ENCODE results near the gene KRTAP2-3. TPM values are rescaled to one million over a fixed set of nuclear protein-coding genes. Genes with fewer than 3 reads are reported as not detected.
"Not testable (repeated sequence)": the region's sequence is repeated elsewhere in the genome, so short reads cannot be mapped to it uniquely, and the experiment has no call there.

The KRTAP2-3 gene
- total RNA-seq, 1 donor from 2014 or later = not detected

DNA sequence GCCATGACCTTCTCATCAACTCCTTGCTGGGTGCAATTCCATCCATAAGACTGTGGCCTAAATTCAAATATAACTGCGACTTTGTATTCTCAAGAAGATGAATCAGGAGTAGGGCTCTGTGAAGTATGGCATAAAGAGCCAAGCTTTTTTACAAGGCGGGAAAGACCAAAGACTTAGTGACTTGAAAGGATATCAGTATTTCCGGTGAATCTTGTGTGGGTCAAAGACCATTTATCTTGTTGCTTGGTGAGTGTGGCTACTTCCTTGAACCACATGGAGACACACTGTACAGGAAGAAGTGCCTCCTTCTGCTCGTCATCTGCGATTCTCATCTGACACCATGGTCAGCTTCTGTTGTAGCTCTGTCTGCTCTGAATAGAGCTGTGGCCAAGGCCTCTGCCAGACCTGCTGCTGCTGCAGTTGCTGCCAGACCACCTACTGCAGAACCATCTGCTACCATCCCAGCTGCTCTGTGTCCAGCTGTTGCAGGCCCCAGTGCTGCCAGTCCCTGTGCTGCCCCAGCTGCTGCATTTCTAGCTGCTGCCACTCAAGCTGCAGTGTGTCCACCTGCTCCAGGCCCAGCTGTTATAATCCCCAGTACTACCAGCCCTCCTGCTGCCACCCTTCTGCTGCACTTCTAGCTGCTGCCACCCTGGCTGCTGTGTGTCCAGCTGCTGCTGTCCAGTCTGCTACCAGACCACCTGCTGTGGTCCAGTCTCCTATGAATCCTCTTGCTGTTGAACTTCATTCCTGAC is 11.9 kb upstream of the KRTAP2-3 start:
- DNase-seq (ENCODE audit: low spot score) (no peak), ATAC-seq (no peak)
- intact Hi-C loops (cut with DNase I) = no loop called here

DNA sequence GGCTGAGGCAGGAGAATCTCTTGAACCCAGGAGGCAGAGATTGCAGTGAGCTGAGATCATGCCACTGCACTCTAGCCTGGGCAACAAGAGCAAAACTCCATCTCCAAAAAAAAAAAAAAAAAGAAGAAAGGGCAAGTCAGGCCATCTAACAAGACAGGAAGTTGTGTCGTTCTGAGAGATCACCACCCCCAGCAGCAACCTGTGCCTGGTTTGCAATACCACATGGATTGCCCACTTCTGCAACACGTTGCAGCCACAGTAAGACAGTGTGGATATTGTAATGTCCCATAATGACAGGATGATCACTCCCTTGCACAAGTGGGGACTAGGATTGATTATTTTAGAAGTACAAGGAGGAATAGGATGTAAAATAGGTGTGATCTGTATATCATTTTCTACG is 9.1 kb upstream of the KRTAP2-3 start:
- ATAC-seq (no peak), DNase-seq (ENCODE audit: low spot score) (no peak)
- intact Hi-C loops (cut with DNase I) = no loop called here

DNA sequence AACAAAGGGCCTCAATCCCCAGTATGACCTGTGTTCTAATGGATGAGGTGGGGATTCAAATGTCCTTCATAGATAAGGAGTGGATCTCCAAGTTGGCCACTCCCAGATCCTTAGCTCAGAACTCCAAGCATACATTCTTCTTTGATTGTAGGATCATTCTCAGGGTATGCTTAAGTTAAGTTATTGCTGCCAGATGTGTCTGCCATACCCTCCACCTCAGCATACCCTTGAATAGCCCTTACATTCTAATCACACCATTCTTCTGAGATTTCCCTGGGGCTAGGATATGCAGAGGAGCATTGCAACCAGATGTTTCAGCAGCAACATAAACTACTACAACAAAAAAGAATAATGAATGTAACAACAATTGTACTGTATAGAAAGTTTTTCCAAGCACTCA is 7.4 kb upstream of the KRTAP2-3 start:
- intact Hi-C loops (cut with DNase I) = no loop called here
- no peak for ATAC-seq
- DNase-seq (ENCODE audit: low spot score) = no peak

DNA sequence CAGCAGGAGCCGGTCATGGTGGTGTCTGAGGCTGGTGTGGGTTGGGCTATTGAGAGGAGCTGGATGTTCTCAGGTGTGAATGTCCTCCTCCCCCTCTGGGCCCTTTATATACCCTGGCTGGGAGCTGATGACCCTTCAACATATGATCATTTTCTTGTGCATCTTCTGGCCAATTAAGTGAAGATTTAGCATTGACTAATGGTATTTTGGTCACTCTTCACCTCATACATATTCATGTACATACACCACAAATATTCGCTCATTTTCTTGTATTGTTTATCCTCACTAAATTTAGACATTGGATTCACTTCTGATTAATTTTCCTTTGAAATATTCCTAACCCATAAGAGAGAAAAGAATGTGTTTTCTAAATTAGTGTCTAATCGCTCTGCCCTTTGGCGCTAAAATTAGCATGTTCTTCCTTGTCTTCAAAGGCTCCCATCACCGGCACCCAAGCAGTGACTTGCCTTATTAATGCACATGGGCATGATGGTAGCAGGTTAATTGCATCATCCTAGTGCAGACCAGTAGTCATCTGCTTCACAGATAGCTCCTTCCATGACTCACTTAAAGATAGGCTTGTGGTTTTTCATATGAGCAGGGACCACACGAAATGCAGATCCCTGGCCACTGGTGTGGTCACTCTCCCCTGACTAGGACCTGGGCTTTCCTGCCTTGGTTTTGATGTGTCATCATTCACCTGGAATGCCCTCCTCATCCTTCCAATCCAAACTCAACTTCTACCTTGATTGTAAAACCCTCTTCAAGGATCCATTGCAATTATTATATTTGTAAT is 6.1 kb upstream of the KRTAP2-3 start, which contains the start of gene KRTAP2-4:
Gene KRTAP2-4 (minus strand): TSS at position 51 of the 796 bp plus-strand sequence. CDS start 34 bp downstream, at position 17.
- intact Hi-C loops (cut with DNase I) = no loop called here
- no peak for DNase-seq (ENCODE audit: low spot score)
- ATAC-seq = no peak

DNA sequence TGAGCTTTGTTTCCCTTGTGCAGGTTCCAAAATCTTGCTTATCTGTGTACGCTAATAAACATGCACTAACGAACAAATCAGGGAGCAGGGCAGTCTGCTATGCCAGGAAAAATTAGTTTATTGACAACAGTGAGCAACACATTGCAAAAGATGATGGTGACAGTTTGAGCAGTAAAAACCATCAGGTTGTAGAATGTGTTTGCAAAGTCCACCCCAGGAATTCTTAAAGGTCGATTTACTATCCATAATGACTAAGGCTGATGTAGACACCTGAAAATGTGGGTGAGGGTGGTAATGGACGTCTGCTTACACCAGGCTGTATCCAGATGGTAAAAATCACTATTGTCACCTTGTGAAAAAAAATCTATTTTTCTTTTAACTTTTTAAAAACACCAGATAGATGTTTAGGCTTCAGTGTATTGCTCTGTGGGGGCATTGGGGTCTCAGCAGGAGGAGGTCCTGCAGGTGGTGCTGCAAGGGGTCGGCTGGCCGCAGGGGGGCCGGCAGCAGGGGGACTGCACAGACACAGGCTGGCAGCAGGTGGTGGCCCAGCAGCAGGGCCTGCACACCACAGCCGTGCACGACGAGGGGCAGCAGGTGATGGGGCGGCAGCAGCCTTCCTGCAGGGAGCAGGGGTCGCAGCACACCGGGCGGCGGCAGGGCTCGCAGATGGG is 5.2 kb upstream of the KRTAP2-3 start:
- intact Hi-C loops (cut with DNase I); DNase-seq (ENCODE audit: low spot score); ATAC-seq: not testable (repeated sequence)

DNA sequence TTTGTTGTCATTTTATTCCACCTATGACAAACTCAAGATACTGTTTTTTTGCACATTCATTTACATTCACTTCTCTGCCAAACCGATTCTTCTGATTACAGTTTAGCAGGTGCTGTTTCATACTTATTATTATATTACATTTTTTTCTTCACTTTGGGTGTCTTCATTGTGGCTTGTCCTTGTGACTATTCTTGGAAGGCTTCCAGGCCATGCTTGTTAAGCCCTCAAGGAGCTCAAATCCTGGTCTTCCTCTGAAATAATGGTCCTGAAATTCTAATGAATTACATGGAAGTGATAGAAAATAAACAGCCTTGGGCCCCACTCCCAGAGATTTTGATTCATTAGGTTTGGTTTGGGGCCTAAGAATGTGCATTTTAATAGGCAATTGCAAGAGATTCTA is 4.4 kb upstream of the KRTAP2-3 start:
- no peak for ATAC-seq
- DNase-seq (ENCODE audit: low spot score) = no peak
- intact Hi-C loops (cut with DNase I) = no loop called here

DNA sequence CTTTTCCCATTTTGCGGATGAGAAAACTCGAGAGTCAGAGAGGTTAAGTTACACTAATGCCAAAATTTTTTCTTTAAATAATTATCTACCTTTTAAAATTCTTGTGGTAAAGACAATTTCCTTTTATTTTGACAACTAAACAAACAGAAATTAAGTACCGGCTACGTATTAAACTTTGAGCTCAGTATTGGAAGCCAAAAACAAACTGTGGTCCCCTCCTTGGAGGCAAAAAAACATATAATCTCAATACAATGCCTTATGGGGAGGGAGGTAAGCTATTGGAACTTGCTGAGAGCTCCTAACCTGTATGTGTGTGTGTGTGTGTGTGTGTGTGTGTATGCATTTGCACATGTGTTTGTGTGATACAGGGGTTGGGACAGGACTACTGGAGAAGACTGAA is 3.5 kb upstream of the KRTAP2-3 start:
- intact Hi-C loops (cut with DNase I) = no loop called here
- ATAC-seq = no peak
- no peak for DNase-seq (ENCODE audit: low spot score)

DNA sequence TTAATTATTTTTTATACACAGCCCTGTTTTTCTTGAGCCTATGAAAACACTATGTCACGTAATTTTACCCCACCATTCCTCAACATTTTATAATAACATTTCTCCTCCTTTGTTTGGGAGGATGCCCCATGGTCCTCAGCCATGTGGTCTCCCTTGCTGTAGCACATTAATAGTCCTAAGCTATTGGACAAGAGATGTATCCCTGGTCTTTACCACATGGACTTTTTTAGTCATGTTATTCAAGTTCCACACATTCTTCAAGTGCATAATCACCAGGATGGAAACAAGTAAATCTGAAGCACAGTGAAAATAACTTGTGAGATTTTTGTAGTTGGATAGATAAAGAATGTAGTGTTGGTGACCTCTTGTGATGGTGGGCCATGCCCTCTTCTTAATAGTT is 2.0 kb upstream of the KRTAP2-3 start:
- ATAC-seq = peak; percentile 67
- no peak for DNase-seq (ENCODE audit: low spot score)
- intact Hi-C loops (cut with DNase I) = no loop called here

DNA sequence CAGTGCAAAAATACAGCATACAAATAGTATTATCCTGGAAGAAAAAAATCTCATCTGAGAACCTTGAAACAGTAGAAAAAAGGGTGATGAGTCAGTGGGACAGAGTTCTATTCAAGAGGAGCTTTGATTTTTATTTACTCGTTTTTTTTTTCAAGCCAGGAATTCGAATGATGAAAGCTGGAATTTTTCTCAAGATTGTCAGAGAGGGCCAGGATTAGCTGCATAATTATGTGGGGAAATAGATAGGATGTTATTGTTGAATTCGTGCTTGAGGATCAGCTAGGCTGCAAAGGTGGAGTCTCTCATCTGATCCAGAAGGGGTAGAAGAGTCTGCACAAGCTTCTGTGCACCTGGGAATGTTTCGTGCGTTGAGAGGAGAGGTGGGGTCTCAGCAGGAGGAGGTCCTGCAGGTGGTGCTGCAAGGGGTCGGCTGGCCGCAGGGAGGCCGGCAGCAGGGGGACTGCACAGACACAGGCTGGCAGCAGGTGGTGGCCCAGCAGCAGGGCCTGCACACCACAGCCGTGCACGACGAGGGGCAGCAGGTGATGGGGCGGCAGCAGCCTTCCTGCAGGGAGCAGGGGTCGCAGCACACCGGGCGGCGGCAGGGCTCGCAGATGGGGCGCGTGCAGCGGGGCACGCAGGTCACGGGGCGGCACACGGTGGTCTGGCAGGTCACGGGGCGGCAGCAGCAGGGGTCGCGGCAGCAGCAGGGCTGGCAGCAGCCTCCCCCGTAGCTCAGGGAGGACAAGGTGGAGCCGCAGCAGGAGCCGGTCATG is 450 bp downstream of the KRTAP2-3 start:
- DNase-seq (ENCODE audit: low spot score); ATAC-seq; intact Hi-C loops (cut with DNase I): not testable (repeated sequence)

DNA sequence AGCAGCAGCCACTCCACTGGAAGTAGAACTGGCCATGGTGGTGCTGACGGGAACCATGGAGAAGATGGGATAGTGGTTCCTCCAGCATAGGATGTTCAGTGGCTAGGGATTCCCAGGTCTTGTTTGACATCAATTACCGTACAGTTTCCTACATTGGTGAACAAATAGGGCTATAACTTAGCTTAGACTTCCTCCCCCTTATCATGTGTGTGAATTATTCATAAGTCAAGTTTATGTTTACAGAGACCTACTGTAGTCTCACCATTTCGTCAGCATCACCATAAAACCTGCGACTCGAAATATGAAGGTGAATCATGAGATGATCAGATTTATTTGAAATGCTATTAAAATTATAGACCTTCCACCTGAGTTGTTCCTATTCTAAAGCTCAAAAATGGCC is 1.2 kb downstream of the KRTAP2-3 start:
- no peak for ATAC-seq
- intact Hi-C loops (cut with DNase I) = no loop called here
- DNase-seq (ENCODE audit: low spot score) = no peak

DNA sequence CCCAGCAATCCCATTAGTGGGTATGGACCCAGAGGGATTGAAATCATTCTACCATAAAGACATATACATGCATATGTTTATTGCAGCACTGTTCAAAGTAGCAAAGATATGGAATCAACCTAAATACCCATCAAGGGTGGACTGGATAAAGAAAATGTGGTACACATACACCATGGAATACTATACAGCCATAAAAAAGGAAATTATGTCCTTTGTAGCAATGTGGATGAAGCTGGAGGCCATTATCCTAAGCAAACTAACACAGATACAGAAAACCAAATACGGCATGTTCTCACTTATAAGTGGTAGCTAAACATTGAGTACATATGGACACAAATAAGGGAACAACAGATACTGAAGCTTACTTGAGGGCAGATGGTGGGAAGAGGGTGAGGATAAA is 2.4 kb downstream of the KRTAP2-3 start:
- ATAC-seq = no peak
- intact Hi-C loops (cut with DNase I) = no loop called here
- DNase-seq (ENCODE audit: low spot score) = no peak

DNA sequence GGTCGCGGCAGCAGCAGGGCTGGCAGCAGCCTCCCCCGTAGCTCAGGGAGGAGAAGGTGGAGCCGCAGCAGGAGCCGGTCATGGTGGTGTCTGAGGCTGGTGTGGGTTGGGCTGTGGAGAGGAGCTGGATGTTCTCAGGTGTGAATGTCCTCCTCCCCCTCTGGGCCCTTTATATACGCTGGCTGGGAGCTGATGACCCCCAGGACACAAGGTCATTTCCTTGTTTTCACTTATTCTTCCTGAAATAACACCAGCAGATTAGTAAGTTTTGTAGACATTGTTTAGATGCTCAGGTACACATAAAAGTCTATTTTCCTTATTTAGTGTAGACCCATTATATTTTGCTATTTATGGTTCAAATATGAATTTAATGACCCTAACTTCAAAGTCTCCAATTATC is 4.8 kb downstream of the KRTAP2-3 start, which contains the start of gene KRTAP2-2:
Gene KRTAP2-2 (minus strand): TSS at position 101 of the 400 bp plus-strand sequence. CDS start 19 bp downstream, at position 82.
- intact Hi-C loops (cut with DNase I); DNase-seq (ENCODE audit: low spot score); ATAC-seq: not testable (repeated sequence)

DNA sequence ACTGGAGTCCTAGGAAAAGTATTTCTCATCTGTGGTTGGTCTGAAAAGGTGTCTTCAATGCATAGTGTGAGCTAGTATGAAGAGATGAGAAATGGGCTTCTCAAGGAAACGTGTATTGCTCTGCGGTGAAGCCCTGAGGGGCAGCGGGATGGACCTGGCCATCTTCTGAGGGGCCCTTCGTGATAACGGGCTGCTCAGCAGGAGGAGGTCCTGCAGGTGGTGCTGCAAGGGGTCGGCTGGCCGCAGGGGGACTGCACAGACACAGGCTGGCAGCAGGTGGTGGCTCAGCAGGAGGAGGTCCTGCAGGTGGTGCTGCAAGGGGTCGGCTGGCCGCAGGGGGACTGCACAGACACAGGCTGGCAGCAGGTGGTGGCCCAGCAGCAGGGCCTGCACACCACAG is 5.4 kb downstream of the KRTAP2-3 start:
- ATAC-seq; DNase-seq (ENCODE audit: low spot score); intact Hi-C loops (cut with DNase I): not testable (repeated sequence)

DNA sequence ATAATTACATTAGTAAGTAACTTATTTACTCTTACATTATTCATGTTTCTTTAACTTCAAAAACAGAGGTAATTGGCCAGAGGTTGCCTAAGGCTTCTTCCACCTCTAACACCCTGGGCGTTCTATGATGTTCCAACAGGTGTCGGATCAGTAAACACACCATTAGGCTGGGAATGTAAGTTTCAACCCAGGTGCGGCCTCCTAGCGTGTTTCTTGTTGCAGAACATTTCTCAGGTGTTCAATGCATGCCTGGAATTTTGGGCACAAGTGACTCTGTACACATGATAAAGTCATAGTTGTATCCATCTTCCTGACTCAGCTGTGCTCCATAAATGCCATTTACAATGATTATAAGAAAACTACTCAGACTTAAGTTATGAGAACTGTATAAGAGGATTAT is 5.9 kb downstream of the KRTAP2-3 start:
- ATAC-seq = no peak
- no peak for DNase-seq (ENCODE audit: low spot score)
- intact Hi-C loops (cut with DNase I) = no loop called here

DNA sequence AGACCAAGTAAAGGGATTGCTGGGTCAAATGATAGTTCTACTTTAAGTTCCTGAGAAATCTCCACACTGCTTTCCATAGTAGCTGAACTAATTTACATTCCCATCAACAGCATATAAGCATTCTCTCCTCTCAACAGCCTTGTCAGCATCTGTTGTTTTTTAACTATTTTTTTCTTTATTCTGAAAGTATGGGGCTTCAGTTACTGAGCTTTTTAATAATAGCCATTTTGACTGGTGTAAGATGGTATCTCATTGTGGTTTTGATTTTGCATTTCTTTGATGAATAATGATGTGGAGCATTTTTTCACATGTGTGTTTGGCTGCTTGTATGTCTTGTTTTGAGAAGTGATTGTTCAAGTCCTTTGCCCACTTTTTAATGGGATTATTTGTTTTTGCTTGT is 7.3 kb downstream of the KRTAP2-3 start:
- intact Hi-C loops (cut with DNase I) = no loop called here
- ATAC-seq (no peak), DNase-seq (ENCODE audit: low spot score) (no peak)

DNA sequence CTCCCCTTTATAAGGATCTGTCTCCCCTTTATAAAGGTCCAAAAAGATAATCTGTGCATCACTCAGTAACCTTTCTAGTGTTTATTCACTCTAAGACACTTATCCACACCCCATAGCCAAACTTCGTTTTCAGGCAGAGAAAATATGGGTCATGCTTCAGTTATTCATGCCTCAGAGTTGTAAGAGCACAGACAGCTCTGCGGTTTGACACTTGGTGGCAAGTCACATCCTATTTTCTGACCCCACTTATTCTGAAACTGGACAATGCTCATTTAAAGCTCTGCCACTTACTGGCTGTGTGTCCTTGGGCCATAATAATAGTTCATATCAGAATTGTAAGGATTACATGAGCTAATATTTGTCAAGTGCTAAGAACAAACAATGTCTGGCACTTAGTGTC is 10.8 kb downstream of the KRTAP2-3 start:
- DNase-seq (ENCODE audit: low spot score) (no peak), ATAC-seq (no peak)
- intact Hi-C loops (cut with DNase I) = no loop called here

DNA sequence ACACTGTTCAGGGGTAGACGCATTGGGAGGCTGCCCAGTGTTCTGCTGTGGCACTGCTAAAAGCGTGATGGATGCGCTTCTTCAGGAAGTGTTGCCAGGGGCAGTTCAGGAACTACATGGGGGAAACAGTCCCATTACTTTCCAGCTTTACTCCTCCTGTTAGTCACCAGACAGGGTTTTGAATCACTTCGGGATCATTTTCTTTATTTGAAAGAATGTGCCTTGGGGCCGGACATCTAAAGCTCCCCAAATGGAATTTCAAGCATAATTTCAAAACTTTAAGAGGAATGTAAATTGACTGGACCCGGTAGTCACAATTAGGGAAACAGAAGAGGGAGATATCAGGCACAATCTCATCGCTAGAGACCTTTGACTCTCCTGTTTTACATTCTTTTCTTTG is 11.5 kb downstream of the KRTAP2-3 start:
- intact Hi-C loops (cut with DNase I) = no loop called here
- ATAC-seq = no peak
- no peak for DNase-seq (ENCODE audit: low spot score)

DNA sequence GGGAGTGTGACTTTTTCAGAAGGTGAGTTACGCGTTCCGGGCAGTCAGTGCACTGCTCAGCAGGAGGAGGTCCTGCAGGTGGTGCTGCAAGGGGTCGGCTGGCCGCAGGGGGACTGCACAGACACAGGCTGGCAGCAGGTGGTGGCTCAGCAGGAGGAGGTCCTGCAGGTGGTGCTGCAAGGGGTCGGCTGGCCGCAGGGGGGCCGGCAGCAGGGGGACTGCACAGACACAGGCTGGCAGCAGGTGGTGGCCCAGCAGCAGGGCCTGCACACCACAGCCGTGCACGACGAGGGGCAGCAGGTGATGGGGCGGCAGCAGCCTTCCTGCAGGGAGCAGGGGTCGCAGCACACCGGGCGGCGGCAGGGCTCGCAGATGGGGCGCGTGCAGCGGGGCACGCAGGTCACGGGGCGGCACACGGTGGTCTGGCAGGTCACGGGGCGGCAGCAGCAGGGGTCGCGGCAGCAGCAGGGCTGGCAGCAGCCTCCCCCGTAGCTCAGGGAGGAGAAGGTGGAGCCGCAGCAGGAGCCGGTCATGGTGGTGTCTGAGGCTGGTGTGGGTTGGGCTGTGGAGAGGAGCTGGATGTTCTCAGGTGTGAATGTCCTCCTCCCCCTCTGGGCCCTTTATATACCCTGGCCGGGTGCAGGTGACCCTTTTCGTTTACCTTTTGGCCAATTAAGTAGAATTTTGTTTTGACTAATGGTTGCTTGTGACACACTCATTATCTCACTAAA is 13.0 kb downstream of the KRTAP2-3 start, which contains the start of gene KRTAP2-1:
Gene KRTAP2-1 (minus strand): TSS at position 582 of the 731 bp plus-strand sequence. CDS start 49 bp downstream, at position 533.
- intact Hi-C loops (cut with DNase I); DNase-seq (ENCODE audit: low spot score); ATAC-seq: not testable (repeated sequence)

Measured in sciatic nerve (tissue), 2 donors.